ENCODE results near the gene NKD2.

DNA sequence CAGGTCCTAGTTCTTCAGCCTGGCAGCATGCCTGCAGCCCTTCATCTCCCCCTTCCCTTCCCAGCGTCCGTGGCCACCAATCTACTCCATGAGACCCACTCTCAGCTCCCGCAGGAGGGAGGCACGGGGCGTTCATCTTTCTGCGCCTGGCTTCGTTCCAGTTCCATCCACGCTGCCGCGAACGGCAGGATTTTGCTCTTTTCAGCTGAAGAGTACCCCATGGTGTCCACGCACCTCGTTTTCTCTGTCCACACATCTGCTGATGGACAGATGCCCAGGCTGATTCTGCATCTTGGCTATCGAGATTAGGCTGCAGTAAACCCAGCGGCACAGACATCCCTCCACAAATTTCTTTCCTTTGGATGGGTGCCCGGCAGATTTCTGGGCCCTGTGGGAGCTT lies 30.5 kb upstream of the NKD2 start:
- TF ChIP-seq CBFB (CRISPR knock-in tag; IDR thresholded peaks at IDR 0.05; ENCODE audit: low read depth), result no peak
- no peak for TF ChIP-seq CTCF (IDR thresholded peaks at IDR 0.05)

All from WTC11 (cell line).